KOPT-K1 (cell line): Measurements from ENCODE around the gene SLC18A2.
"Not testable (repeated sequence)": the region's sequence is repeated elsewhere in the genome, so short reads cannot be mapped to it uniquely, and the experiment has no call there.

Experiments used
- H3K27ac ChIP-seq: fragments of 200-600 bp; sonication (generic); 2 replicates; pipeline ENCODE4 v1.5.1; 2016; ENCODE audit warnings: antibody characterized with exemption, mild to moderate bottlenecking, low read depth, low read length; ENCODE audit not compliant: poor library complexity, severe bottlenecking
- H3K36me3 ChIP-seq: fragments of 200-600 bp; sonication (generic); 2 replicates; pipeline ENCODE4 v1.5.1; 2017; ENCODE audit warnings: antibody characterized with exemption, mild to moderate bottlenecking, low read length, moderate library complexity; ENCODE audit not compliant: insufficient read depth
- H3K9me3 ChIP-seq: fragments of 200-600 bp; sonication (generic); 2 replicates; pipeline ENCODE4 v1.5.1; 2017; ENCODE audit warnings: antibody characterized with exemption, low read length, mild to moderate bottlenecking; ENCODE audit not compliant: insufficient read depth, poor library complexity, severe bottlenecking

Gene SLC18A2

DNA sequence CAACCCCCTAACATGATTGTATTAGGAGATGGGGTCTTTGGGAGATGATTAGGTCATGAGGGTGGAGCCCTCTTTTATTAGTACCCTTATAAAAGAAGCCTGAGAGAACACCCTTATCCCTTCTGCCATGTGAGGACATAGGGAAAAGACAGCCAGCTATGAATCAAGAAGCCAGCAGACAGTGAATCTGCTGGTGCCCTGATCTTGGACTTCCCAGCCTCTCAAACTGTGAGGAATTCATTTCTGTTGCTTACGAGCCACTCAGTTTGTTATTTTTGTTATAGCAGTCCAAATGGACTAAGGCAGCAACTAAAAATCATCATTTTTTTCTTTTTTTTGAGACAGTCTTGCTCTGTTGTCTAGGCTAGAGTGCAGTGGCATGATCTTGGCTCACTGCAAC lies 59.8 kb downstream of the SLC18A2 start:
- no peak overlapping the region for H3K27ac ChIP-seq
- peaks cover 35% of the 10 kb centered on the region for H3K9me3 ChIP-seq
- H3K36me3 ChIP-seq: peaks cover 13% of the 10 kb centered on the region

GRCh38 chr10:117303451-117303850 lies 62.5 kb downstream of the SLC18A2 start:
- Histone ChIP-seq H3K9me3 (peaks cover 35% of the 10 kb centered on the region), H3K36me3 (peaks cover 13% of the 10 kb centered on the region)
- not testable (repeated sequence) for H3K27ac ChIP-seq

- Histone ChIP-seq H3K9me3 (peaks cover 23% of the 10 kb centered on the region), H3K27ac (no peak overlapping the region), H3K36me3 (peaks cover 13% of the 10 kb centered on the region)
Observed at GRCh38 chr10:117306674-117307073, 65.8 kb downstream of the SLC18A2 start.

DNA sequence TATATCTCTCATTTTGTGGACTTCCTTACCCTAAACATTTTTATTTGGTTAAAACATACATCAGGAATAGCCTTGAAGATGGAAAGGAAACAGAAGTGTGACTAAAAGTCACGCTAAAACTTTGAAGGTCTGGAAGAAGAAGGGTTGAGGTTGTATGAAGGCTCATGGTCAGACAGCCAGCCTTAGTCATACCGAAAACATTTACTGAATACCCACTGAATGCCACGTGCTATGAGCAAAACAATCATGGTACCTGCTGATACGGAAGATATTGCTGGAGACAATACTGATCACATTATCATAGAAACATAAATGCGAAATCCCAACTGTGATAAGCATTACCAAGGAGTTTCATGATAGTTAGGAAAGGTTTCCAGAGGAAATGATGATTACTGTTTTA lies 70.3 kb downstream of the SLC18A2 start:
- Histone ChIP-seq H3K36me3 (peaks cover 10% of the 10 kb centered on the region; the same call in 1 of the 2 replicates), H3K27ac (no peak overlapping the region)

DNA sequence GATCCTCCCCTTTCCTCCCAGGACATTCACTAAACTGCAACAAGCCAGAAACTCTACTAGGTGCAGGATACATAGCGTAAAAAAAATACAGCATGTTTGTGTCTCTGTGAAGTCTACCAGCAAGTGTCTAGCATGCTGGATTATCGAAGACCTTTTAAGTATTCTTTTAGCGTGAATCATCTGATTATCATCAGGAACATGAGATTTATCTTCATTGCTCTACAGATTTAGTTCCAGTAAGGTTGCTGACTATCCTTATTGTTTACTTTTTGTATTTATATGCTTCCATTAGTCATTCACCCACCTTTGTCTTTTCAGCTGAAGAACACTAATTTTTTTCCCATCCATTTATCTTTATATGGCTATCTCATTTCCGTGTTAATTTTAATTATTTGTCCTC lies 71.5 kb downstream of the SLC18A2 start:
- Histone ChIP-seq H3K36me3 (peaks cover 10% of the 10 kb centered on the region; the same call in 1 of the 2 replicates), H3K9me3 (no peaks in the 10 kb centered on the region), H3K27ac (no peak overlapping the region)

More for the DNA sequence above, 70.3 kb downstream of the SLC18A2 start:
- H3K9me3 ChIP-seq: no peaks in the 10 kb centered on the region

GRCh38 chr10:117313641-117314040 lies 72.7 kb downstream of the SLC18A2 start:
- H3K27ac ChIP-seq: no peak overlapping the region
- H3K36me3 ChIP-seq: peaks cover 15% of the 10 kb centered on the region; the same call in 1 of the 2 replicates
- no peaks in the 10 kb centered on the region for H3K9me3 ChIP-seq

GRCh38 chr10:117316701-117317100 lies 75.8 kb downstream of the SLC18A2 start:
- Histone ChIP-seq H3K27ac (no peak overlapping the region), H3K36me3 (peaks cover 15% of the 10 kb centered on the region; the same call in 1 of the 2 replicates), H3K9me3 (no peaks in the 10 kb centered on the region)

- no peaks in the 10 kb centered on the region for H3K9me3 ChIP-seq
- no peak overlapping the region for H3K27ac ChIP-seq
- 0 out of 2 replicates have a peak, but pooled peaks cover 9% of the 10 kb centered on the region for H3K36me3 ChIP-seq
Observed at GRCh38 chr10:117318909-117319308, 78.0 kb downstream of the SLC18A2 start.

GRCh38 chr10:117320050-117320665 lies 79.2 kb downstream of the SLC18A2 start:
- H3K27ac ChIP-seq: no peak overlapping the region
- 0 out of 2 replicates have a peak, but pooled peaks cover 5% of the 10 kb centered on the region for H3K36me3 ChIP-seq
- H3K9me3 ChIP-seq: no peaks in the 10 kb centered on the region

GRCh38 chr10:117322260-117322659 lies 81.3 kb downstream of the SLC18A2 start:
- H3K9me3 ChIP-seq: no peaks in the 10 kb centered on the region
- H3K36me3 ChIP-seq: peaks cover 5% of the 10 kb centered on the region; the same call in 1 of the 2 replicates
- no peak overlapping the region for H3K27ac ChIP-seq

DNA sequence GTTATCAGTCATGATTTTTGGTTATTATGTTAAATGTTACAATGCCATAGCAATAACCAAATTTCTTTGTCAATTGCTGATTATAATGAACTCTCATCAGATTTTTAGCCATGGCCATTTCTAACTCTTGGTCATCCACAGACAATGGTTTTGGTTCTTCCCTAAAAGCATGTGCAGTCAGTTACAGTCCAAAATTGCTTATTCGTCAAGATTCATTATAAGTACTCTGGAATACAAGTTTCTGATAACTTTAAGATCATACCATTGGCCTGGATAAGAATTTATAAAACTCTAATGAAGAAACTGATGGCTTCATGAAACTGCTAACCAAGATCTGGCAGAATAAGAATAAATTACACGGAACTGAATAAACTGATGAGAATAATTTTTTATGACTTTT lies 83.5 kb downstream of the SLC18A2 start:
- Histone ChIP-seq H3K36me3 (peaks cover 1% of the 10 kb centered on the region; the same call in 1 of the 2 replicates), H3K9me3 (no peaks in the 10 kb centered on the region), H3K27ac (no peak overlapping the region)

DNA sequence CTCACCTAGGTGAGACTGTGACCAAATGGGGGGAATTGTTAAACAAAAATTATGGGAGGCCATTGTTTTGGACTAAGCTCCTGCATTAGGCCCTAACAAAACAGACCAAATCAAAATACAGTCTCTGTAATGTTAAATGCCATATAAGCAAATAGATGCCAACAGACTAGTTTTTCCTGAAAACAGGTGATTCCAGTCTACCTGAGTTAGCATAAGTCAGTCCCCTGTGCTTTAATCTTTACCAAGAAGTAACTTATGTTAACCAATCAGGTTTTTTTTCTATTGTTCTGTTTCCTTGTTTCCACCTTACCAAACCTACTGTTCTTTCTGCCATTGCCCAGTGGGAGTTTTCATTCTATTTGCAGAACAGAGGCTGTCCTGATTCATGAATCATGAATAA lies 86.3 kb downstream of the SLC18A2 start:
- Histone ChIP-seq H3K27ac (no peak overlapping the region), H3K36me3 (peaks cover 4% of the 10 kb centered on the region; the same call in 1 of the 2 replicates), H3K9me3 (no peaks in the 10 kb centered on the region)
